Loucy (cell line): ENCODE data around the gene BRD4.

Source experiments
- EZH2phosphoT487 ChIP-seq: fragments of 200-600 bp; IDR thresholded peaks from 2 replicates; pipeline ENCODE4 v1.6.1; 2018; ENCODE audit warnings: antibody characterized with exemption, mild to moderate bottlenecking, moderate library complexity, borderline replicate concordance
- TF ChIP-seq, protein P1 (sequence below): fragments of 200-600 bp; sonication (generic); conservative IDR thresholded peaks from 2 replicates; pipeline ENCODE4 v1.5.1; 2014; ENCODE audit warnings: mild to moderate bottlenecking, antibody characterized with exemption, low read length

DNA sequence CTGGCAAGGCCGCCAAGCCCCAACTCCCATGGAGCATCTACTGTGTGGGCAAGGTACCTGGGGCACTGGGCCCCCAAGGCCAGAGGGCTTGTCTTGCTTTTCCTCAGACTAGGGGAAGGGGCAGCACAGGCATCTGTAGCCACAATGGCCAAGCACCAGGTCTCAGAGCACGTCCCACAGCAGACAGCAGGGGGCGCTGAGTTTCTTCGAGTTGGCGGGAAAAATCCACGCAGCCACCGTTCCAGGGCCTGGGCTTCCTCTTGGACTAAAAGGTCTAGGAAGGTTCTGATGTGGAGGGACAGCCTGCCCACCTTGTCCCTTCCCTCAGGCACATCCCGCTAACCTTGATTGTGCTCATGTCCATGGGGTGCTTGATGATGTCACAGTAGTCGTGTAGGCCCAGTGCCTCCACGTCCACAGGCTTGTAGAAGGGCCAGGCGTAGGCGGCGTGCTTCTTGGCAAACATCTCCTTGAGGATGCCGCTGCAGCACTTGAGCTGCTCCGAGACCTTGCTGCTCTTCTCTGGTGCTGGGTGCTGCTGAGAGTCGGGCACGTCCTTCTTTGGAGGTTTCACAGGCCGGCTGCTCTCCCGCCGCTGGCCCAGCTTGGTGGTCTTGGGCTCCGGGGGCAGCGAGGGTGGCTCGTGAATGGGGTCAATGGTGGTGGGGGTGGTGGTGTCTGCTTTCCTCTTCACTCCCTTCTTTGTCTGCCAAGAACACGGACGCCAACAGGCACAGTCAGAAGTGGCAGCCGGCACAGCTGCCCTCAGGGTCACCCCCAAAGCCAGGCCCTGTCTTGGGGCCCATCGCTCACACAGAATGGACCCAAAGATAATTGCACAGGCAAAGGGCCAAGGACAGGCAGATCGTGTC is 68.0 kb downstream of the BRD4 start:
- TF ChIP-seq, protein P1, sequence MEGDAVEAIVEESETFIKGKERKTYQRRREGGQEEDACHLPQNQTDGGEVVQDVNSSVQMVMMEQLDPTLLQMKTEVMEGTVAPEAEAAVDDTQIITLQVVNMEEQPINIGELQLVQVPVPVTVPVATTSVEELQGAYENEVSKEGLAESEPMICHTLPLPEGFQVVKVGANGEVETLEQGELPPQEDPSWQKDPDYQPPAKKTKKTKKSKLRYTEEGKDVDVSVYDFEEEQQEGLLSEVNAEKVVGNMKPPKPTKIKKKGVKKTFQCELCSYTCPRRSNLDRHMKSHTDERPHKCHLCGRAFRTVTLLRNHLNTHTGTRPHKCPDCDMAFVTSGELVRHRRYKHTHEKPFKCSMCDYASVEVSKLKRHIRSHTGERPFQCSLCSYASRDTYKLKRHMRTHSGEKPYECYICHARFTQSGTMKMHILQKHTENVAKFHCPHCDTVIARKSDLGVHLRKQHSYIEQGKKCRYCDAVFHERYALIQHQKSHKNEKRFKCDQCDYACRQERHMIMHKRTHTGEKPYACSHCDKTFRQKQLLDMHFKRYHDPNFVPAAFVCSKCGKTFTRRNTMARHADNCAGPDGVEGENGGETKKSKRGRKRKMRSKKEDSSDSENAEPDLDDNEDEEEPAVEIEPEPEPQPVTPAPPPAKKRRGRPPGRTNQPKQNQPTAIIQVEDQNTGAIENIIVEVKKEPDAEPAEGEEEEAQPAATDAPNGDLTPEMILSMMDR: peak; percentile 83
- TF ChIP-seq EZH2phosphoT487: no peak
